Esophagus squamous epithelium (tissue), 5 donors: ENCODE data around the gene CTPS2. TPM values are rescaled to one million over a fixed set of nuclear protein-coding genes. Genes with fewer than 3 reads are reported as not detected.
"Not testable (repeated sequence)": the region's sequence is repeated elsewhere in the genome, so short reads cannot be mapped to it uniquely, and the experiment has no call there.

Experiments
- DNase-seq: peaks from one replicate; lab custom pipeline; 2025; lab: John Stamatoyannopoulos, UW
- H3K27ac ChIP-seq, 4 donors: fragments of 200-600 bp; sonication (generic); one replicate each; pipeline ENCODE4 v1.5.1; 2016 to 2019; ENCODE audit warnings: mild to moderate bottlenecking in 1 of 4
- H3K27me3 ChIP-seq, 4 donors: fragments of 200-600 bp; sonication (generic); 1 replicate in 3 of 4; 2 replicates in 1 of 4; pipeline versions ENCODE4 v1.5.1 to v1.6.0; 2017 to 2021; ENCODE audit warnings: antibody characterized with exemption in 1 of 4
- H3K36me3 ChIP-seq, 3 donors: fragments of 200-600 bp; sonication (generic); one replicate each; pipeline ENCODE4 v1.5.1; 2016 to 2019
- H3K4me1 ChIP-seq, 3 donors: fragments of 200-600 bp; sonication (generic); one replicate each; pipeline ENCODE4 v1.5.1; 2017 to 2019
- H3K4me3 ChIP-seq, 4 donors: fragments of 200-600 bp; sonication (generic); 1 replicate in 3 of 4; 2 replicates in 1 of 4; pipeline ENCODE4 v1.5.1; 2016 to 2019; ENCODE audit warnings: mild to moderate bottlenecking in 2 of 4, moderate library complexity in 1 of 4
- H3K9me3 ChIP-seq, 3 donors: fragments of 200-600 bp; sonication (generic); one replicate each; pipeline ENCODE4 v1.5.1; 2016 to 2019
- POLR2A ChIP-seq, 4 donors: fragments of 450-650 bp; IDR thresholded peaks; one replicate each; pipeline ENCODE4 v1.6.1; 2017; ENCODE audit warnings: antibody characterized with exemption in 4 of 4, mild to moderate bottlenecking in 4 of 4, moderate library complexity in 3 of 4
- WGBS, 2 donors: methylation state at CpG; one replicate each; pipeline ENCODE4 v1.1.5; 2018; 5-methylcytosine and 5-hydroxymethylcytosine counted together
- intact Hi-C: fragments of 100-400 bp; cut with DNase I; formaldehyde crosslinking; loops from one replicate; pipeline ENCODE4 v1.15.0; 2022
- total RNA-seq, 4 donors: library from RNA; depleted of rRNA; stranded (reverse); fragments of >200 nt; gene quantifications; one replicate each; pipeline ENCODE4 v1.1.0, GENCODE V29; 2016
- TF ChIP-seq, protein P1 (sequence below), 6 experiments: fragments of 450-650 bp in 4 of 6; fragments of 200-600 bp in 2 of 6; sonication (generic) in 2 of 6; IDR thresholded peaks; one replicate each; pipeline ENCODE4 v1.5.1; 2016 to 2019; ENCODE audit warnings: antibody characterized with exemption in 6 of 6, mild to moderate bottlenecking in 4 of 6, moderate library complexity in 4 of 6
- donor health status: DM: yes; HTN: yes; CAD: no.

CTPS2 gene
- total RNA-seq, 4 donors from 2014 or later, result 4.1 to 9.7 (median 6.3) TPM

DNA sequence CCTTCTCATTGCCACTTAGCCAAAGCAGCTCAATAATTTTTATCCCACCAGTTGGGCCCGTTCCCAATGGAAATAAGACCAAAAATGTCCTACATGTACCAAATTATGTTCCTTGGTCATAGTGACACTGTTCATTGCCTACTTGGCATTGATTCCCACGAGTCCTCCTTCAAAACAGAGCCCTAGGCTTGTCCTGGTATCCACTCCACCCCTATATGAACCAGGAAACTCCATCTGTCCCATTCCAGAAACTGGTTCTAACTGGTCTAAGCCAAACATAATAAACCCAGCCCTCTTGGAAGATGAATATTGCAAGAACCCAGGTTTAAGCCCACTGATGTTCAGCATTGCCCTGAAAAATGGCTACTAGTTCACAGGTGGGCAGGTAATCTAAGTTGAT lies 93.4 kb downstream of the CTPS2 start:
- no peak overlapping the region for H3K4me3 ChIP-seq
- TF ChIP-seq POLR2A (IDR thresholded peaks at IDR 0.05), result no peak
- 78 to 94% methylated on average over 2 of the region's 2 CpGs for WGBS, 2 donors
- H3K27ac ChIP-seq, result no peak overlapping the region
- intact Hi-C loops, result no loop called here
- no peak for DNase-seq
- no peaks in the 10 kb centered on the region for H3K27me3 ChIP-seq
- H3K36me3 ChIP-seq, result peaks cover 0 to 33% (median 0%) of the 10 kb centered on the region in 3 donors
- H3K4me1 ChIP-seq, result no peaks in the 10 kb centered on the region
- H3K9me3 ChIP-seq, result no peaks in the 10 kb centered on the region

DNA sequence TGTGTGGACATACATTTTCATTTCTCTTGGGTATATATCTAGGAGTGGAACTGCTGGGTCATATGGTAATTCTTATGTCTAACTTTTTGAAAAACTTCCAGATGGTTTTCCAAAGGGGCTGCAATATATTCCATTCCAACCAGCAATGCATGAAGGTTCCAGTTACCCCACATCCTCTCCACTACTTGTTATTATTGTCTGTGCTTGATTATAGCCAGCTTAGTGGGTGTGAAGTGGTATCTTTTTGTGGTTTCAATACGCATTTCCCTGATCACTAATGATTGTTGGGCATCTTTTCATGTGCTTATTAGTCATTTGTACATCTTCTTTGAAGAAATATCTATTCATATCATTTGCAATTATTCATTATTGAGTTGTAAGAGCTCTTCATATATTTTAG lies 94.0 kb downstream of the CTPS2 start:
- Histone ChIP-seq H3K9me3 (no peaks in the 10 kb centered on the region), H3K27me3 (no peaks in the 10 kb centered on the region), H3K4me1 (no peaks in the 10 kb centered on the region), H3K4me3 (no peak overlapping the region), H3K36me3 (peaks cover 0 to 35% (median 0%) of the 10 kb centered on the region in 3 donors), H3K27ac (no peak overlapping the region)
- DNase-seq, result no peak
- WGBS, 2 donors, result 87 to 100% methylated on average over 1 of the region's 1 CpG
- TF ChIP-seq POLR2A (IDR thresholded peaks at IDR 0.05), result no peak
- TF ChIP-seq, protein P1, sequence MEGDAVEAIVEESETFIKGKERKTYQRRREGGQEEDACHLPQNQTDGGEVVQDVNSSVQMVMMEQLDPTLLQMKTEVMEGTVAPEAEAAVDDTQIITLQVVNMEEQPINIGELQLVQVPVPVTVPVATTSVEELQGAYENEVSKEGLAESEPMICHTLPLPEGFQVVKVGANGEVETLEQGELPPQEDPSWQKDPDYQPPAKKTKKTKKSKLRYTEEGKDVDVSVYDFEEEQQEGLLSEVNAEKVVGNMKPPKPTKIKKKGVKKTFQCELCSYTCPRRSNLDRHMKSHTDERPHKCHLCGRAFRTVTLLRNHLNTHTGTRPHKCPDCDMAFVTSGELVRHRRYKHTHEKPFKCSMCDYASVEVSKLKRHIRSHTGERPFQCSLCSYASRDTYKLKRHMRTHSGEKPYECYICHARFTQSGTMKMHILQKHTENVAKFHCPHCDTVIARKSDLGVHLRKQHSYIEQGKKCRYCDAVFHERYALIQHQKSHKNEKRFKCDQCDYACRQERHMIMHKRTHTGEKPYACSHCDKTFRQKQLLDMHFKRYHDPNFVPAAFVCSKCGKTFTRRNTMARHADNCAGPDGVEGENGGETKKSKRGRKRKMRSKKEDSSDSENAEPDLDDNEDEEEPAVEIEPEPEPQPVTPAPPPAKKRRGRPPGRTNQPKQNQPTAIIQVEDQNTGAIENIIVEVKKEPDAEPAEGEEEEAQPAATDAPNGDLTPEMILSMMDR (IDR thresholded peaks at IDR 0.05), result no peak
- intact Hi-C loops, result no loop called here

DNA sequence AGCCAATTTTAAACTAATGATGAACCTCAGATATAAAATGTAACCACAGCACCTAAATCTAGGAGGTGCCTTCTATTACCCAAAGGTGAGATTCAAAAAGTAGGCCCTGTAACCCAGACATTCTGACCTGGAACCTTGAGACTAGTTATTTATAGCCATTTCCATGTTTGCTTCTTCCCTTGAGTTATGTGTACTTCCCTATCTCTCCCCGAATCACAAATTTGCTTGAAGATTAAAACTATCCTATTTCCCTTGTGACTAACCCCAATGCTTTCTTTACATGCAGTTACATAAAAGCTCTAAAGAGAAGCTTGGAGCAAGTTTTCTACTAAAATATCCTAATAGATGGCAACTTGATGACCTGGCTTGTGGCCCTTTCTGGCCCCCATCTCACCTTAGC lies 95.1 kb downstream of the CTPS2 start:
- DNase-seq, result no peak
- WGBS, 2 donors, result 75 to 100% methylated on average over 1 of the region's 1 CpG
- Histone ChIP-seq H3K36me3 (peaks cover 0 to 35% (median 0%) of the 10 kb centered on the region in 3 donors), H3K9me3 (no peaks in the 10 kb centered on the region), H3K4me3 (no peak overlapping the region), H3K27me3 (no peaks in the 10 kb centered on the region), H3K27ac (no peak overlapping the region), H3K4me1 (no peaks in the 10 kb centered on the region)
- intact Hi-C loops, result no loop called here
- TF ChIP-seq POLR2A (IDR thresholded peaks at IDR 0.05), result no peak
- TF ChIP-seq, protein P1 (IDR thresholded peaks at IDR 0.05), result no peak

DNA sequence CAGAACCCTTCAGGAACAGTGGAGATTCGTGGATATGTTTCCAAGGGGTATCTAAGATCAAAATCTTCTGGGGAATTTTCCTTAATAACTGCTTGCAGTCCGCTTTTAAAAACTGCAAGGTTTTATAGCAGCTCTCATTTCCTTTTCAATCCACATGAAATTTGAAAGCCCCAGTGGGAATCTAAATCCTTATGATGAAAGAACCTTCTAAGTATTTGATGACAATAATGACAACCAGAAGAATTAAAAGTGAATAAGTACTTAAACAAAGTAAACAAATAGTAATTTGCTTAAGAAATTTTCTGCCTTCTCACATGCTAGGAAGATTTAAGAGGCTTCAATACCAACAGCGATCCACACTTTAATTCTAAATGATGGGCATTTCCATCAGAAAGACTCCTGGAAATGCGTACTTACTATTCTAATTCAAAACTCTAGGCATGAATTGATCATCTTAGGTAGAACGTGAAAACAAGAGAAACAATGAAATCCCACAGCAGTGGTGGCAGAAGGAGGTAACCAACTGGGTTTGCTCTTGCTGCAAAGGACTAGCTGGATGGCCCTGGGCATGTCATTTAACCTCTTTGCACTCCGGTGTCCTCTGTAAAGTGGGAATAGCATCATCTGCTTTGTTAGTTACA lies 100.1 kb downstream of the CTPS2 start:
- intact Hi-C loops, result no loop called here
- Histone ChIP-seq H3K4me3 (no peak overlapping the region), H3K27me3 (no peaks in the 10 kb centered on the region), H3K36me3 (peaks cover 0 to 28% (median 0%) of the 10 kb centered on the region in 3 donors), H3K9me3 (no peaks in the 10 kb centered on the region), H3K27ac (no peak overlapping the region), H3K4me1 (no peaks in the 10 kb centered on the region)
- no peak for TF ChIP-seq POLR2A (IDR thresholded peaks at IDR 0.05)
- TF ChIP-seq, protein P1 (IDR thresholded peaks at IDR 0.05), result no peak
- WGBS, 2 donors, result 72 to 88% methylated on average over 6 of the region's 6 CpGs
- no peak for DNase-seq

DNA sequence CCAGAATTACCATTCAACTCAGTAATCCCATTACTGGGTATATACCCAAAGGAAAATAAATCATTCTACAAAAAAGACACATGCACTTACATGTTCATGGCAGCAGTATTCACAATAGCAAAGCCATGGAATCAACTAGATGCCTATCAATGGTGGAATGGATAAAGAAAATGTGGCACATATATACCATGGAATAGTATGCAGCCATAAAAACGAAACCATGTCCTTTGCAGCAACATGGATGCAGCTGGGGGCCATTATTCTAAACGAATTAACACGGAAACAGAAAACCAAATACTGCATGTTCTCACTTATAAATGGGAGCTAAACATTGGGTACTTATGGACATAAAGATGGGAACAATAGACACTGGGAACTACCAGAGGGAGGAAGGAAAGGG lies 101.8 kb downstream of the CTPS2 start:
- H3K27me3 ChIP-seq, H3K27ac ChIP-seq, DNase-seq, H3K9me3 ChIP-seq, intact Hi-C loops, H3K4me3 ChIP-seq, H3K4me1 ChIP-seq: not testable (repeated sequence)
- WGBS, 2 donors, result 81 to 100% methylated on average over 3 of the region's 3 CpGs
- peaks cover 0 to 16% (median 0%) of the 10 kb centered on the region in 3 donors for H3K36me3 ChIP-seq

DNA sequence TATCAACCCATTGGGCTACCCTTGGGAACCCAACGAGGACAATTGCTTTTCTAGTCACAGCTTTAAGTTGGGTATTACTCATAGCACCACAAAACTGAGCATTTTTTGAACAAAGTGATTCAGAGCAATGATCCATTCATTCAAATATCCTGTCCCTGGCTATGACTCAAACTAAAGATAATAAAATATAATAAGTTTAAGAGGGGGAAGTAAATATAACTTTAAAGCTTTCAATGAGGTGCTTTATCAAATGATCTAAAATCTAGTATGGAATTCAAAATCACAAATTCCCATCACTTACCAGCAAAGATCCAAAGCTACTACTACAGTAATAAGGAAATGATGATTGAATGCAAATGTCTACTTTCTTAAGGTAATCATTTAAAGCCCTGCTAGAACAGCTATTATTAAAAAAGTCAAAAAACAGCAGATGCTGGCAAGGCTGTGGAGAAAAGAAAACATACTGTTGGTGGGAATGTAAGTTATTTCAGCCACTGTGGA lies 102.3 kb downstream of the CTPS2 start:
- TF ChIP-seq POLR2A (IDR thresholded peaks at IDR 0.05), result no peak
- TF ChIP-seq, protein P1 (IDR thresholded peaks at IDR 0.05), result no peak
- WGBS, 2 donors, result 33 to 47% methylated on average over 1 of the region's 1 CpG
- no peak for DNase-seq
- no peaks in the 10 kb centered on the region for H3K9me3 ChIP-seq
- no peaks in the 10 kb centered on the region for H3K27me3 ChIP-seq
- no peak overlapping the region for H3K27ac ChIP-seq
- no peak overlapping the region for H3K4me3 ChIP-seq
- intact Hi-C loops, result no loop called here
- H3K4me1 ChIP-seq, result no peaks in the 10 kb centered on the region
- H3K36me3 ChIP-seq, result peaks cover 0 to 13% (median 0%) of the 10 kb centered on the region in 3 donors
